Kidney (tissue), 14 donors: ENCODE measurements around the gene FAF1. TPM values are rescaled to one million over a fixed set of nuclear protein-coding genes. Genes with fewer than 3 reads are reported as not detected.

Source experiments
- DNase-seq, 5 donors: peaks; one replicate each; pipeline ENCODE4 v3.0.0-alpha.2; 2013 to 2020
- FAIRE-seq: peaks from 2 replicates; lab custom pipeline; 2012; peaks lifted over from hg19 to GRCh38; lab: Jason Lieb, UNC
- H3K27ac ChIP-seq, 2 donors: one replicate each; pipeline ENCODE4 v1.7.0; 2013; ENCODE audit warnings: low read depth in 2 of 2, low read length in 2 of 2, inconsistent platforms in 1 of 2
- H3K27me3 ChIP-seq: one replicate; pipeline ENCODE4 v1.7.1; 2013; ENCODE audit warnings: low read length, inconsistent platforms; ENCODE audit not compliant: control insufficient read depth, insufficient read depth
- H3K36me3 ChIP-seq, 3 donors: one replicate each; pipeline versions ENCODE4 v1.7.0 to v1.7.1; 2013; ENCODE audit warnings: low read length in 3 of 3, control low read depth in 1 of 3, inconsistent platforms in 1 of 3; ENCODE audit not compliant: insufficient read depth in 3 of 3, control insufficient read depth in 2 of 3
- H3K4me1 ChIP-seq, 3 donors: one replicate each; pipeline versions ENCODE4 v1.7.0 to v1.7.1; 2013; ENCODE audit warnings: low read length in 3 of 3, inconsistent platforms in 1 of 3, low read depth in 1 of 3; ENCODE audit not compliant: control insufficient read depth in 2 of 3, insufficient read depth in 2 of 3
- H3K4me3 ChIP-seq, 3 donors: one replicate each; pipeline versions ENCODE4 v1.7.0 to v1.8.1; 2013; ENCODE audit warnings: low read length in 3 of 3, control low read depth in 1 of 3, inconsistent platforms in 1 of 3
- H3K9ac ChIP-seq, 3 donors: one replicate each; pipeline versions ENCODE4 v1.7.0 to v1.7.1; 2013; ENCODE audit warnings: low read length in 3 of 3, control low read depth in 1 of 3, inconsistent platforms in 1 of 3
- H3K9me3 ChIP-seq, 3 donors: one replicate each; pipeline versions ENCODE4 v1.7.0 to v1.7.1; 2013; ENCODE audit warnings: low read length in 3 of 3, control low read depth in 1 of 3, inconsistent platforms in 1 of 3; ENCODE audit not compliant: control insufficient read depth in 2 of 3, insufficient read depth in 1 of 3
- intact Hi-C: fragments of 100-400 bp; cut with DNase I; formaldehyde crosslinking; loops from one replicate; pipeline ENCODE4 v1.11.1; 2022
- polyA plus RNA-seq: library from polyadenylated mRNA; stranded (reverse); fragments of 350-450 nt; fragmentation: Illumina TruSeq; extraction: RNeasy Lipid Tissue Mini Kit (QIAGEN cat#74804); gene quantifications from one replicate; pipeline ENCODE4 v1.2.3, GENCODE V29; 2014; ENCODE audit warnings: low read depth, low replicate concordance; ENCODE audit not compliant: insufficient read depth
- total RNA-seq: library from RNA; stranded (reverse); fragmentation: NEBNext Ultra II Directional; extraction: Animal tissue kit (Norgen Biotek cat#: 25700); gene quantifications from one replicate; pipeline ENCODE4 v1.2.1, GENCODE V29; 2021
- TF ChIP-seq, protein P1 (sequence below): IDR thresholded peaks from 3 replicates; pipeline ENCODE4 v1.5.1; 2012; ENCODE audit warnings: mild to moderate bottlenecking, moderate library complexity, borderline replicate concordance; ENCODE audit not compliant: insufficient read depth; ENCODE audit errors: extremely low read depth
- donor health status: control.
- donor health status: control.
- donor health status: control.
- donor health status: control.
- donor health status: control.
- donor health status: DM: yes; HTN: yes; CAD: no.
- donor health status: Normal renal cell carcinoma (clear cell type).

Gene FAF1
- total and polyA plus RNA-seq, 2 donors from 2014 or later: 50.1 to 72.8 TPM

DNA sequence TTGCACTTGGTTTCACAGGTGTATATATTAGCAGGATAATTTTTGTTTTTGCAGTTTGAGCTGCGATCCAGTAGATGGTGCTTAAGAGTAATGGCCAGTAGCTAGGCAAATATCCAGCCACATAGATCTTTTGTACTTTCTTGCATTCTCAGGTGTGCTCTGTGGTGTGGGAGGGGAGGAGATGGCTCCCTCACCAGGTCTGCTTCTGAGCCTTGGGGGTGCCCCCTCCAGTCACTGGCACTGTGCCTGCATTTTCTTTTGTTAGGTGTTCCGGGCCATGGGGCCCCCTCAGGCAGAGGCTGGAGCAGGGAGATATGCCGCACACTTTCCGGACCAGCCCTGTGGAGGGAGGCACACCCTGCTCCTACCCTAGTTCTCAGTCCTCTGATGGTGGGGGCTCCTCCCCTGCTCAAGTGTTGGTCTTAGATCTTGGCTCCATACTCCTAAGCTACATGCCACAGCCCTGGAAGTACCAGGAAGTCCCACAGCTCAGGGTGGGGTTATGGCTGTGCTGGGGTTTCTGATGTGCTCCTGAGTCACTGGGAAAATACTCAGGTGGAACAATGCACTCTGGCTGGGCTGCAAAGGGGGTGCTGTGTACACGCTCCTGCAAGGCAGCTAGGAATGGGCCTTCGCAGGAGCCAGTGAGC, 339.3 kb downstream of the FAF1 start:
- H3K27ac ChIP-seq: no peak overlapping the region
- H3K27me3 ChIP-seq: no peaks in the 10 kb centered on the region
- H3K9me3 ChIP-seq: no peaks in the 10 kb centered on the region
- DNase-seq (peak in 2 of 5 donors; percentile 3 to 81), FAIRE-seq (no peak)
- H3K36me3 ChIP-seq: no peaks in the 10 kb centered on the region
- no peaks in the 10 kb centered on the region for H3K4me1 ChIP-seq
- intact Hi-C loops: no loop called here
- no peak overlapping the region for H3K4me3 ChIP-seq
- TF ChIP-seq, protein P1, sequence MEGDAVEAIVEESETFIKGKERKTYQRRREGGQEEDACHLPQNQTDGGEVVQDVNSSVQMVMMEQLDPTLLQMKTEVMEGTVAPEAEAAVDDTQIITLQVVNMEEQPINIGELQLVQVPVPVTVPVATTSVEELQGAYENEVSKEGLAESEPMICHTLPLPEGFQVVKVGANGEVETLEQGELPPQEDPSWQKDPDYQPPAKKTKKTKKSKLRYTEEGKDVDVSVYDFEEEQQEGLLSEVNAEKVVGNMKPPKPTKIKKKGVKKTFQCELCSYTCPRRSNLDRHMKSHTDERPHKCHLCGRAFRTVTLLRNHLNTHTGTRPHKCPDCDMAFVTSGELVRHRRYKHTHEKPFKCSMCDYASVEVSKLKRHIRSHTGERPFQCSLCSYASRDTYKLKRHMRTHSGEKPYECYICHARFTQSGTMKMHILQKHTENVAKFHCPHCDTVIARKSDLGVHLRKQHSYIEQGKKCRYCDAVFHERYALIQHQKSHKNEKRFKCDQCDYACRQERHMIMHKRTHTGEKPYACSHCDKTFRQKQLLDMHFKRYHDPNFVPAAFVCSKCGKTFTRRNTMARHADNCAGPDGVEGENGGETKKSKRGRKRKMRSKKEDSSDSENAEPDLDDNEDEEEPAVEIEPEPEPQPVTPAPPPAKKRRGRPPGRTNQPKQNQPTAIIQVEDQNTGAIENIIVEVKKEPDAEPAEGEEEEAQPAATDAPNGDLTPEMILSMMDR: peak; percentile 55
- no peak overlapping the region for H3K9ac ChIP-seq

DNA sequence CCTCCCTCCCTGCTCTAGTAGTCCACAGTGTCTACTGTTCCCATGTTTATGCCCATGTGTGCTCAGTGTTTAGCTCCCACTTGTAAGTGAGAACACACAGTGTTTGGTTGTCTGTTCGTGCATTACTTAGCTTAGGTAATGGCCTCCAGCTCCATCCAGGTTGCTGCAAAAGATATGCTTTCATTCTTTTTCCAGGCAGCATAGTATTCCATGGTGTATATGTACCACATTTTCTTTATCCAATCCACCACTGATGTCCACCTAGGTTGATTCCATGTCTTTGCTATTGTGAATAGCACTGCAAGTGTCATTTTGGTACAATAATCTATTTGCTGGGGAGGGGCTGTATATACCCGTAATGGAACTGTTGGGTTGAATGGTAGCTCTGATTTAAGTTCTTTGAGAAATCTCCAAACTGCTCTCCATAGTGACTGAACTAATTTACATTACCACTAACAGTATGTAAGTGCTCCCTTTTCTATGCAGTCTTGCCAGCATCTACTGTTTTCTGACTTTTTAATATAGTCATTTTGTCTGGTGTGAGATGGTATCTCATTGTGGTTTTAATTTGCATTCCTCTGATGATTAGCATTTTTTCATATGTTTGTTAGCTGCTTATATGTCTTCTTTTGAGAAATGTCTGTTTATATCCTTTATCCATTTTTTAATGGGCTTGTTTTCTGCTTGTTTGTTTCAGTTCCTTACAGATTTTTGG, 344.9 kb downstream of the FAF1 start:
- FAIRE-seq (no peak), DNase-seq (no peak)
- no peaks in the 10 kb centered on the region for H3K4me1 ChIP-seq
- H3K4me3 ChIP-seq: no peak overlapping the region
- H3K9ac ChIP-seq: no peak overlapping the region
- no peaks in the 10 kb centered on the region for H3K27me3 ChIP-seq
- no peak overlapping the region for H3K27ac ChIP-seq
- intact Hi-C loops: no loop called here
- no peaks in the 10 kb centered on the region for H3K36me3 ChIP-seq
- H3K9me3 ChIP-seq: no peaks in the 10 kb centered on the region
- TF ChIP-seq, protein P1: no peak

DNA sequence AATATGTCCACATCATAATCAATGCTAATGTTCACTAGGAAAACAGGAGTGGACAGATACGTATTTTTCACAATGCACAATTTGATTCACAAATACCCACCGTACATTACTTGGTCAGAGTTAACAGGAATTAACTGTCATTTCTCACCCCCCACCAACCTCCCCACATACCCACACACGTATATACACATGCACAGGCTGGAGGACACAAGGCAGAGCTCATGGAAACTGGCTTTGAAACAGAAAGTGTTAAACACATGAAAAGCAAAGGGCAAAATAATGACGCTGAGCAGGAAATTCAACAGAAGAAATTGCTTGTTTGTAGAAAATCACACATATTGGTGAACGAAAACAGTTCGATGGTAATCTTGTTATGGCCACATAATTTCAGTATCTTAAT, 348.4 kb downstream of the FAF1 start:
- FAIRE-seq: no peak

More for the DNA sequence above, 348.4 kb downstream of the FAF1 start:
- Histone ChIP-seq H3K4me3 (no peak overlapping the region), H3K9ac (no peak overlapping the region), H3K27me3 (no peaks in the 10 kb centered on the region), H3K36me3 (no peaks in the 10 kb centered on the region), H3K9me3 (no peaks in the 10 kb centered on the region), H3K4me1 (no peaks in the 10 kb centered on the region), H3K27ac (no peak overlapping the region)
- DNase-seq: no peak
- TF ChIP-seq, protein P1: no peak
- intact Hi-C loops: no loop called here
